Measurements from ENCODE around the gene HYAL2.

The HYAL2 gene

GRCh38 chr3:50316657-50317242, 5.8 kb downstream of the HYAL2 start (continued):
- TF ChIP-seq PRDM2 (tag by site-specific recombination; IDR thresholded peaks at IDR 0.05; ENCODE audit: borderline replicate concordance) = no peak
- TF ChIP-seq ZSCAN5A (tag by site-specific recombination; IDR thresholded peaks at IDR 0.05) = no peak
- peak; percentile 79 for TF ChIP-seq SP3 (tag by site-specific recombination; IDR thresholded peaks at IDR 0.05)
- peak; percentile 27; the same call in 1 of the 2 replicates for TF ChIP-seq ZNF692 (tag by site-specific recombination; IDR thresholded peaks at IDR 0.05)
- 0 out of 2 replicates have a peak, but pooled peaks have one; percentile 18 for TF ChIP-seq ZNF391 (tag by site-specific recombination; IDR thresholded peaks at IDR 0.05; ENCODE audit: borderline replicate concordance, low read depth)
- TF ChIP-seq ZNF140 (tag by site-specific recombination; IDR thresholded peaks at IDR 0.05) = no peak
- no peak for TF ChIP-seq ZNF830 (tag by site-specific recombination; IDR thresholded peaks at IDR 0.05; ENCODE audit: low read depth)
- TF ChIP-seq ZNF510 (tag by site-specific recombination; IDR thresholded peaks at IDR 0.05; ENCODE audit: insufficient replicate concordance) = no peak
- no peak for TF ChIP-seq ZNF530 (tag by site-specific recombination; IDR thresholded peaks at IDR 0.05; ENCODE audit: low read depth)
- no peak for TF ChIP-seq PBX3 (CRISPR knock-in tag; IDR thresholded peaks at IDR 0.05)
- TF ChIP-seq KLF17 (tag by site-specific recombination; IDR thresholded peaks at IDR 0.05) = peak; percentile 87
- TF ChIP-seq ZNF274 (IDR thresholded peaks at IDR 0.05; ENCODE audit: low read length) = no peak
- TF ChIP-seq ZNF274 (tag by site-specific recombination; IDR thresholded peaks at IDR 0.05; ENCODE audit: borderline replicate concordance) = no peak
- no peak for TF ChIP-seq KLF7 (tag by site-specific recombination; IDR thresholded peaks at IDR 0.05; ENCODE audit: borderline replicate concordance)
- TF ChIP-seq ZNF394 (tag by site-specific recombination; IDR thresholded peaks at IDR 0.05; ENCODE audit: borderline replicate concordance) = peak; percentile 93
- TF ChIP-seq ZBTB48 (tag by site-specific recombination; IDR thresholded peaks at IDR 0.05) = no peak; the same call in 1 of the 2 replicates
- no peak for TF ChIP-seq ZNF175 (tag by site-specific recombination; IDR thresholded peaks at IDR 0.05)
- peak; percentile 61; the same call in 1 of the 2 replicates for TF ChIP-seq GLIS2 (tag by site-specific recombination; IDR thresholded peaks at IDR 0.05)
- 0 out of 2 replicates have a peak, but pooled peaks have one; percentile 27 for TF ChIP-seq ZBTB10 (tag by site-specific recombination; IDR thresholded peaks at IDR 0.05)
- no peak for TF ChIP-seq ZNF23 (tag by site-specific recombination; IDR thresholded peaks at IDR 0.05; ENCODE audit: borderline replicate concordance)
- TF ChIP-seq ZNF658 (tag by site-specific recombination; IDR thresholded peaks at IDR 0.05) = no peak
- peak; percentile 56; the same call in 1 of the 2 replicates for TF ChIP-seq ZNF335 (tag by site-specific recombination; conservative IDR thresholded peaks at IDR 0.05)
- no peak for TF ChIP-seq ZNF155 (tag by site-specific recombination; IDR thresholded peaks at IDR 0.05)
- TF ChIP-seq ZBTB7A (tag by site-specific recombination; IDR thresholded peaks at IDR 0.05; ENCODE audit: low read depth) = no peak
- 0 out of 2 replicates have a peak, but pooled peaks have one; percentile 14 for TF ChIP-seq ZNF341 (tag by site-specific recombination; IDR thresholded peaks at IDR 0.05; ENCODE audit: low read depth)
- TF ChIP-seq PRDM1 (tag by site-specific recombination; IDR thresholded peaks at IDR 0.05) = no peak
